Neural progenitor cell (in vitro differentiated cells): ENCODE data around the gene SNAP29. TPM values are rescaled to one million over a fixed set of nuclear protein-coding genes. Genes with fewer than 3 reads are reported as not detected.

Source experiments
- DNase-seq: peaks from one replicate; pipeline ENCODE4 v3.0.0-alpha.2; 2016; ENCODE audit warnings: low spot score
- H2AFZ ChIP-seq: fragments of 200-600 bp; sonication (generic); replicated peaks from 2 replicates; pipeline ENCODE4 v1.6.1; 2016; ENCODE audit warnings: antibody characterized with exemption
- H3F3A ChIP-seq: fragments of 200-600 bp; sonication (generic); 2 replicates; pipeline ENCODE4 v1.6.1; 2016; ENCODE audit warnings: antibody characterized with exemption, low read depth
- H3K27ac ChIP-seq: fragments of 200-600 bp; sonication (generic); 2 replicates; pipeline ENCODE4 v1.5.1; 2016; ENCODE audit warnings: mild to moderate bottlenecking
- H3K27me3 ChIP-seq: fragments of 200-600 bp; sonication (generic); 2 replicates; pipeline ENCODE4 v1.6.1; 2016; ENCODE audit warnings: mild to moderate bottlenecking, moderate library complexity
- H3K36me3 ChIP-seq: fragments of 200-600 bp; sonication (generic); 2 replicates; pipeline ENCODE4 v1.5.1; 2016
- H3K4me1 ChIP-seq: fragments of 200-600 bp; sonication (generic); 2 replicates; pipeline ENCODE4 v1.6.1; 2016; ENCODE audit warnings: mixed run types
- H3K4me2 ChIP-seq: fragments of 200-600 bp; sonication (generic); 2 replicates; pipeline ENCODE4 v1.6.1; 2016
- H3K4me3 ChIP-seq: fragments of 200-600 bp; sonication (generic); 2 replicates; pipeline ENCODE4 v1.5.1; 2016
- H3K79me2 ChIP-seq: fragments of 200-600 bp; sonication (generic); 2 replicates; pipeline ENCODE4 v1.6.1; 2016; ENCODE audit warnings: low read depth
- H3K9ac ChIP-seq: fragments of 200-600 bp; sonication (generic); 2 replicates; pipeline ENCODE4 v1.6.1; 2016
- H3K9me3 ChIP-seq: fragments of 200-600 bp; sonication (generic); 2 replicates; pipeline ENCODE4 v1.5.1; 2016; ENCODE audit warnings: low read depth
- H4K20me1 ChIP-seq: fragments of 200-600 bp; sonication (generic); 2 replicates; pipeline ENCODE4 v1.6.1; 2016; ENCODE audit warnings: low read depth
- H3K27ac Mint-ChIP-seq: 3 replicates; pipeline ENCODE4 v1.8.0; 2021; ENCODE audit warnings: mixed read lengths
- H3K27me3 Mint-ChIP-seq: 2 replicates; pipeline ENCODE4 v1.8.0; 2022; ENCODE audit warnings: low read depth, mild to moderate bottlenecking, inconsistent platforms, moderate library complexity, mixed read lengths; ENCODE audit not compliant: insufficient read depth
- H3K36me3 Mint-ChIP-seq: 3 replicates; pipeline ENCODE4 v1.8.0; 2021; ENCODE audit warnings: mixed read lengths
- H3K4me1 Mint-ChIP-seq: 3 replicates; pipeline ENCODE4 v1.8.0; 2021; ENCODE audit warnings: mixed read lengths
- H3K4me3 Mint-ChIP-seq: 3 replicates; pipeline ENCODE4 v1.8.0; 2021; ENCODE audit warnings: mild to moderate bottlenecking, moderate library complexity, mixed read lengths
- H3K9me3 Mint-ChIP-seq: 3 replicates; pipeline ENCODE4 v1.8.0; 2020; ENCODE audit warnings: mixed read lengths
- EZH2 ChIP-seq: fragments of 200-600 bp; sonication (generic); IDR thresholded peaks from 2 replicates; pipeline ENCODE4 v1.6.1; 2017; ENCODE audit warnings: antibody characterized with exemption, mild to moderate bottlenecking, moderate library complexity
- EZH2phosphoT487 ChIP-seq: fragments of 200-600 bp; sonication (generic); IDR thresholded peaks from 2 replicates; pipeline ENCODE4 v1.6.1; 2017; ENCODE audit warnings: antibody characterized with exemption
- total RNA-seq: library from RNA; depleted of rRNA; stranded (reverse); fragments of >200 nt; gene quantifications from 2 replicates; pipeline ENCODE4 v1.2.3, GENCODE V29; 2015; ENCODE audit warnings: low replicate concordance
- TF ChIP-seq, protein P1 (sequence below): fragments of 200-600 bp; sonication (generic); IDR thresholded peaks from 2 replicates; pipeline ENCODE4 v1.5.1; 2017; ENCODE audit warnings: antibody characterized with exemption, mild to moderate bottlenecking

The SNAP29 gene
- total RNA-seq, 1 donor from 2014 or later = 5.6 TPM

DNA sequence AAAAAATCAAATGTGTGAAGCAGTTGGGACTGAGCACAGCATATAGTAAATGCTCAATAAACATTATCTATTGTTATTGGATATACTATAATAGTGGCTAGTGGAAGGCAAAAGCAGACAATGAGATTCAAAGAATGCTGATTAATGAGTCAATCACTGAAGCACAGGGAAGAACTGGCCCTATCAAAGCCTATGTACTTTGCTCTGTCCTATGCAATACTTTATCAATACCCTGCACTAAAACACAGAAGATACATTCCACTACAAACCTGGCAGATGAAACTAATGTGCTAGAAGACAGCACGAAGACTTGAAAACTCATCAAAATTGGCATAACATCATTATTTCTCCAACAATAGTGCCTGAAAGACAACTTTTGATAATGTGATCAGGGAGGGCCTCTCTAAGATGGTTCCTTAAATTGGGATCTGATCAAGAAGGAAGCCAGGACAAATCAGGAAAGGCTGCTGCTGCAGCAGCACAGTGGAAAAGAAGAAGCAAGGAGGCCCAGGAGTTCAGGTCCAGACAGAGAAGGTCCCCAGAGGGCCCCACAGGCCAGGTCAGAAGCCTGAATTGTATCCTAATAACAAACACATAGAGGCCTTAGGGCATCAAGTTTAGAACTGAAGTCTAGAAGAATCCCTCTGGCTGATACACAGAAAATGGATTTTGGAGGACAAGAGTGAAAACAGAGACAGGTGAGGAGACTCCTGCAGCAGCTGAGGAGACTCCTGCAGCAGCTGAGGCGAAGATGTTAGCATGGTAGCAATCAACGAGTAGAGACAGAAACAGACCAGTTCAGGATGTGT is 18.8 kb upstream of the SNAP29 start:
- Mint-ChIP-seq H3K27me3 (peaks cover 2% of the 10 kb centered on the region), H3K4me1 (no peaks in the 10 kb centered on the region), H3K27ac (no peak overlapping the region), H3K9me3 (no peaks in the 10 kb centered on the region), H3K36me3 (no peaks in the 10 kb centered on the region), H3K4me3 (no peak overlapping the region)
- Histone ChIP-seq H4K20me1 (no peaks in the 10 kb centered on the region), H3K27me3 (no peaks in the 10 kb centered on the region), H3K4me3 (no peak overlapping the region), H3K4me1 (no peaks in the 10 kb centered on the region), H3K79me2 (peaks cover 15% of the 10 kb centered on the region), H3K27ac (no peak overlapping the region), H2AFZ (no peak overlapping the region), H3K4me2 (no peak overlapping the region), H3K36me3 (no peaks in the 10 kb centered on the region), H3K9ac (no peak overlapping the region), H3F3A (no peaks in the 10 kb centered on the region), H3K9me3 (no peaks in the 10 kb centered on the region)
- no peak for DNase-seq
- no peak for TF ChIP-seq EZH2
- no peak for TF ChIP-seq EZH2phosphoT487
- TF ChIP-seq, protein P1, sequence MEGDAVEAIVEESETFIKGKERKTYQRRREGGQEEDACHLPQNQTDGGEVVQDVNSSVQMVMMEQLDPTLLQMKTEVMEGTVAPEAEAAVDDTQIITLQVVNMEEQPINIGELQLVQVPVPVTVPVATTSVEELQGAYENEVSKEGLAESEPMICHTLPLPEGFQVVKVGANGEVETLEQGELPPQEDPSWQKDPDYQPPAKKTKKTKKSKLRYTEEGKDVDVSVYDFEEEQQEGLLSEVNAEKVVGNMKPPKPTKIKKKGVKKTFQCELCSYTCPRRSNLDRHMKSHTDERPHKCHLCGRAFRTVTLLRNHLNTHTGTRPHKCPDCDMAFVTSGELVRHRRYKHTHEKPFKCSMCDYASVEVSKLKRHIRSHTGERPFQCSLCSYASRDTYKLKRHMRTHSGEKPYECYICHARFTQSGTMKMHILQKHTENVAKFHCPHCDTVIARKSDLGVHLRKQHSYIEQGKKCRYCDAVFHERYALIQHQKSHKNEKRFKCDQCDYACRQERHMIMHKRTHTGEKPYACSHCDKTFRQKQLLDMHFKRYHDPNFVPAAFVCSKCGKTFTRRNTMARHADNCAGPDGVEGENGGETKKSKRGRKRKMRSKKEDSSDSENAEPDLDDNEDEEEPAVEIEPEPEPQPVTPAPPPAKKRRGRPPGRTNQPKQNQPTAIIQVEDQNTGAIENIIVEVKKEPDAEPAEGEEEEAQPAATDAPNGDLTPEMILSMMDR = no peak

DNA sequence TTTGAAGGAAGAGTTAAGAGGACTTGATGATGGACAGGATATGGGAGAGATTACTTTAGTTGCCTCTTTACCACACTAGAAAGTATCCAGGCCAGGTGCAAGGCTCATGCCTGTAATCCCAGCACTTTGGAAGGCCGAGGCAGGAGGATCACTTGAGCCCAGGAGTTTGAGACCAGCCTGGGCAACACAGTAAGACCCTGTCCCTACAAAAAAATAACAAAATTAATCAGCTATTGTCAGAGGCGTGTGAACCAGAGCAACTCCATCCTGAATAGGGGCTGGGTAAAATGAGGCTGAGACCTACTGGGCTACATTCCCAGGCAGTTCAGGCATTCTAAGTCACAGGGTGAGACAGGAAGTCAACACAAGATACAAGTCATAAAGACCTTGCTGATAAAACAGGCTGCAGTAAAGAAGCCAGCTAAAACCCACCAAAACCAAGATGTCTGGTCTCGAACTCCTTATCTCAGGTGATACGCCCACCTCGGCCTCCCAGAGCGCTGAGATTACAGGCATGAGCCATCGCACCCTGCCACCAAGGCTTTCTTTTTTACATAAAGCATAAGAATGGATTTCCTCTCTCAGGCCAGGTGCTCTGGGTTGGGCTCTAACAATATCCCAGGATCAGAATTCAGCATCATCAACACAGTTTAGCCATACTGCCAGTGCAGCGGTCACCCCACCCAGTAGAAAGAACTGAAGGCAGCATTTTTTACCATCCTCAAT is 18.0 kb upstream of the SNAP29 start:
- no peak overlapping the region for H3K4me2 ChIP-seq
- DNase-seq = no peak
- no peaks in the 10 kb centered on the region for H3K4me1 ChIP-seq
- H3K36me3 ChIP-seq = no peaks in the 10 kb centered on the region
- Mint-ChIP-seq H3K36me3 (no peaks in the 10 kb centered on the region), H3K4me1 (no peaks in the 10 kb centered on the region), H3K4me3 (no peak overlapping the region), H3K27ac (no peak overlapping the region), H3K27me3 (peaks cover 2% of the 10 kb centered on the region), H3K9me3 (no peaks in the 10 kb centered on the region)
- H3K9ac ChIP-seq = no peak overlapping the region
- no peaks in the 10 kb centered on the region for H3K27me3 ChIP-seq
- no peaks in the 10 kb centered on the region for H3F3A ChIP-seq
- no peak overlapping the region for H3K4me3 ChIP-seq
- no peak overlapping the region for H3K27ac ChIP-seq
- no peak overlapping the region for H2AFZ ChIP-seq
- H4K20me1 ChIP-seq = no peaks in the 10 kb centered on the region
- no peak for TF ChIP-seq EZH2phosphoT487
- H3K9me3 ChIP-seq = no peaks in the 10 kb centered on the region
- H3K79me2 ChIP-seq = peaks cover 22% of the 10 kb centered on the region

DNA sequence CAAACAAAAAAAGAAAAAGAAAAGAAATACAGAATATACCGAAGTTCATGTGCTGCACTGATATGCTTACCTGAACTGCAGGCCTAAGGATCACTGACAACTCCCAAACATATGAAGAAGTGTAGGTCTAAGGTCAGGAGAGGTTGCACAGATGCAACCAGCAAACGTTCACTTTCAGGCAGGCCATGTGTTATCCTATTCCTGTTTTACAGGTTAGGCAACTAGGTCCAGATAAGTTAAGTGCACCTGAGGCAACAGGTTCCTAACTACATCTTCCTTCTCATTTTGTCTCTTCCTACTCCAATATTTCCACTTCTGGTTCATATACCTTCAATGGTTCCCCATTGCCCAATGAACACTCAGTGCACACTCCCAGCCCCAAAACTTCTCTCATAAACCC is 15.3 kb upstream of the SNAP29 start:
- Histone ChIP-seq H3K9ac (no peak overlapping the region), H4K20me1 (no peaks in the 10 kb centered on the region), H3K4me3 (no peak overlapping the region), H2AFZ (no peak overlapping the region), H3K79me2 (peaks cover 39% of the 10 kb centered on the region), H3K36me3 (no peaks in the 10 kb centered on the region), H3K4me1 (no peaks in the 10 kb centered on the region), H3K27me3 (no peaks in the 10 kb centered on the region), H3K4me2 (no peak overlapping the region), H3K27ac (no peak overlapping the region), H3K9me3 (no peaks in the 10 kb centered on the region), H3F3A (no peaks in the 10 kb centered on the region)
- no peaks in the 10 kb centered on the region for H3K36me3 Mint-ChIP-seq
- peaks cover 2% of the 10 kb centered on the region for H3K27me3 Mint-ChIP-seq
- DNase-seq = no peak
- no peak for TF ChIP-seq EZH2
- TF ChIP-seq, protein P1 = no peak
- no peak for TF ChIP-seq EZH2phosphoT487
- no peak overlapping the region for H3K4me3 Mint-ChIP-seq
- H3K4me1 Mint-ChIP-seq = no peaks in the 10 kb centered on the region
- no peak overlapping the region for H3K27ac Mint-ChIP-seq
- no peaks in the 10 kb centered on the region for H3K9me3 Mint-ChIP-seq
